Stomach (tissue), 9 donors: ENCODE data around the gene VCP. TPM values are rescaled to one million over a fixed set of nuclear protein-coding genes. Genes with fewer than 3 reads are reported as not detected.

Experiments
- DNase-seq, 2 donors: peaks; one replicate each; pipeline versions ENCODE4 v3.0.0 to v3.0.0-alpha.2; 2013 to 2019
- H3K27ac ChIP-seq, 5 donors: fragments of 200-600 bp in 4 of 5; sonication (generic) in 4 of 5; one replicate each; pipeline ENCODE4 v1.5.1; 2013 to 2019; ENCODE audit warnings: mild to moderate bottlenecking in 1 of 5, moderate library complexity in 1 of 5
- H3K27me3 ChIP-seq, 3 donors: fragments of 200-600 bp; sonication (generic); one replicate each; pipeline ENCODE4 v1.5.1; 2017 to 2019; ENCODE audit warnings: mixed run types in 1 of 3
- H3K36me3 ChIP-seq, 4 donors: fragments of 200-600 bp; sonication (generic); 1 replicate in 3 of 4; 2 replicates in 1 of 4; pipeline ENCODE4 v1.5.1; 2016 to 2019
- H3K4me1 ChIP-seq, 4 donors: fragments of 200-600 bp; sonication (generic); one replicate each; pipeline ENCODE4 v1.5.1; 2016 to 2019
- H3K4me3 ChIP-seq, 4 donors: fragments of 200-600 bp; sonication (generic) in 3 of 4; one replicate each; pipeline ENCODE4 v1.5.1; 2016 to 2019; ENCODE audit warnings: mild to moderate bottlenecking in 1 of 4
- H3K9me3 ChIP-seq, 4 donors: fragments of 200-600 bp; sonication (generic); one replicate each; pipeline ENCODE4 v1.5.1; 2016 to 2019
- EP300 ChIP-seq: sonication (generic); formaldehyde crosslinking; IDR thresholded peaks from one replicate; pipeline ENCODE4 v1.6.1; 2017; ENCODE audit warnings: antibody characterized with exemption
- POLR2A ChIP-seq, 4 donors: fragments of 450-650 bp; IDR thresholded peaks; one replicate each; pipeline ENCODE4 v1.6.1; 2016; ENCODE audit warnings: antibody characterized with exemption in 4 of 4, control low read depth in 2 of 4, mild to moderate bottlenecking in 1 of 4, moderate library complexity in 1 of 4
- POLR2AphosphoS5 ChIP-seq, 3 donors: sonication (generic); formaldehyde crosslinking; IDR thresholded peaks; one replicate each; pipeline ENCODE4 v1.6.1; 2016; ENCODE audit warnings: antibody characterized with exemption in 3 of 3
- WGBS, 5 donors: extraction: QIAGEN DNeasy Blood & Tissue Kit in 3 of 5; methylation state at CpG; one replicate each; pipeline versions ENCODE4 v1.1.5 to v1.1.7; 2013 to 2018; 5-methylcytosine and 5-hydroxymethylcytosine counted together
- intact Hi-C: fragments of 100-400 bp; cut with DNase I; formaldehyde crosslinking; loops from one replicate; pipeline ENCODE4 v1.15.1; 2023; ENCODE audit warnings: low total_unique reads
- polyA plus RNA-seq, 3 donors: library from polyadenylated mRNA; stranded (reverse); fragments of 200-250 nt; gene quantifications; one replicate each; pipeline ENCODE4 v1.2.3, GENCODE V29; 2013
- total RNA-seq, 5 donors: library from RNA; depleted of rRNA; stranded (reverse); fragments of >200 nt; gene quantifications; one replicate each; pipeline versions ENCODE4 v1.1.0 to v1.2.3, GENCODE V29; 2014 to 2016
- TF ChIP-seq, protein P1 (sequence below), 7 experiments: fragments of 450-650 bp in 4 of 7; fragments of 200-600 bp in 3 of 7; sonication (generic) in 3 of 7; IDR thresholded peaks; one replicate each; pipeline ENCODE4 v1.5.1; 2016 to 2019; ENCODE audit warnings: antibody characterized with exemption in 7 of 7, control low read depth in 2 of 7, mild to moderate bottlenecking in 1 of 7
- donor health status: healthy with polysubstance abuse.
- donor health status: Bipolar disorder and iron deficiency.
- donor health status: healthy.

The VCP gene
- total and polyA plus RNA-seq, 8 donors = 53.2 to 238 (median 113) TPM

DNA sequence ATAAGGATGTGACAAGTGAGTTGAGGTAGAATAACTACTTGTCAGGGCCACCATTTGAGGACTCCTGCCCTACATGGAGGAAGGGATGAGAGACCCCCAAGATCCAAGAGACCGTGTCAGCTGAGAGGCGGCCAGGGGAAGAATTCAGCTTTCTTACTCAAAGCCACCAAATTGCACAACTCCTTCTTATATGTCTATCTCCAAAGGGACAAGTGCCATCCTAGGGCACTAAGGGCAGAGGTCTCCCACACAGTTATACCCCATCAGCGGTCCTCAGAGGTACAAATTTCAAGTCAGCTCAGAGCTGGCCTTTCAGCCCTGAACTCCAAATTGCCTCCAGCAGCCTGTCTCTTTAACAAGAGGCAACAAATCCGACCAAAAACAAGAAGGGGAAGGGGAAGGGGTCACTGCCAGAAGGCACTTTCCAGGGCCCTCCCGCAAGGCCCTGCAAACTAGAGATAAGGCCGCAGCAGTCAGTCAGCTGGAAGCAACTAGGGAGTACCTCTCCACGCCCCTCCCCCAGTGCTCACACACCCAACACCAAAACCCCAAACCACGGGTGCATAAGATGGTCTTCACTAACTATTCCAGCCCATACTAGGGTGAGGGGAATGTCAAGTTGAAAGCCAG is 36.6 kb upstream of the VCP start:
- intact Hi-C loops = no loop called here
- DNase-seq = no peak
- Histone ChIP-seq H3K36me3 (peaks cover 35 to 48% (median 45%) of the 10 kb centered on the region in 4 donors), H3K9me3 (no peaks in the 10 kb centered on the region), H3K4me1 (peaks cover 28 to 56% (median 44%) of the 10 kb centered on the region in 4 donors), H3K4me3 (no peak overlapping the region), H3K27ac (peak overlapping the region in 2 of 5 donors; percentile 7 to 95), H3K27me3 (no peaks in the 10 kb centered on the region)
- WGBS, 5 donors = 51 to 62% (median 58%) methylated on average over 7 to 8 of the region's 8 CpGs
- TF ChIP-seq, protein P1, sequence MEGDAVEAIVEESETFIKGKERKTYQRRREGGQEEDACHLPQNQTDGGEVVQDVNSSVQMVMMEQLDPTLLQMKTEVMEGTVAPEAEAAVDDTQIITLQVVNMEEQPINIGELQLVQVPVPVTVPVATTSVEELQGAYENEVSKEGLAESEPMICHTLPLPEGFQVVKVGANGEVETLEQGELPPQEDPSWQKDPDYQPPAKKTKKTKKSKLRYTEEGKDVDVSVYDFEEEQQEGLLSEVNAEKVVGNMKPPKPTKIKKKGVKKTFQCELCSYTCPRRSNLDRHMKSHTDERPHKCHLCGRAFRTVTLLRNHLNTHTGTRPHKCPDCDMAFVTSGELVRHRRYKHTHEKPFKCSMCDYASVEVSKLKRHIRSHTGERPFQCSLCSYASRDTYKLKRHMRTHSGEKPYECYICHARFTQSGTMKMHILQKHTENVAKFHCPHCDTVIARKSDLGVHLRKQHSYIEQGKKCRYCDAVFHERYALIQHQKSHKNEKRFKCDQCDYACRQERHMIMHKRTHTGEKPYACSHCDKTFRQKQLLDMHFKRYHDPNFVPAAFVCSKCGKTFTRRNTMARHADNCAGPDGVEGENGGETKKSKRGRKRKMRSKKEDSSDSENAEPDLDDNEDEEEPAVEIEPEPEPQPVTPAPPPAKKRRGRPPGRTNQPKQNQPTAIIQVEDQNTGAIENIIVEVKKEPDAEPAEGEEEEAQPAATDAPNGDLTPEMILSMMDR (IDR thresholded peaks at IDR 0.05) = no peak
- TF ChIP-seq POLR2A (IDR thresholded peaks at IDR 0.05) (no peak), EP300 (no peak), POLR2AphosphoS5 (IDR thresholded peaks at IDR 0.05) (no peak)

DNA sequence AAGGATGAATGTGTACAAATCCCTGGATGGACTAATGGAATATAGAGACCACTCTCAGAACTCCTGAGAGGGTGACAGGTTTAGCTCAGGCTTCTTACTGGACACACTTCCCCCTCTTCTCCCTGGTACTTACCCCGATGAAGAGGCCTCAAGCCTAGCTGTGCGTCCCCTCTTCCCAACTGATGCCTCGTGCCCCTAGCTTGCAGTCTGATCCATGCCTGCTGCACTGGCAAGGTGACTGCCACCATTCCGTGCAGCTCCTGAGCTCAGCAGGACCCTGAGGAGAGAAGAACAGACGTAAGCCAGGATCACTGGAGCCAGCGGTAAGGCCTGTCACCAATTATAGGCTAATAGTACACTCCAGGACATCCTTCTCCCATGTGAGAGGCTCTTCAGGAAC is 36.0 kb upstream of the VCP start:
- peaks cover 35 to 48% (median 45%) of the 10 kb centered on the region in 4 donors for H3K36me3 ChIP-seq
- peak overlapping the region in 1 of 5 donors; percentile 7 for H3K27ac ChIP-seq
- TF ChIP-seq POLR2A (IDR thresholded peaks at IDR 0.05) = no peak
- no peak for TF ChIP-seq EP300
- TF ChIP-seq, protein P1 (IDR thresholded peaks at IDR 0.05) = no peak
- TF ChIP-seq POLR2AphosphoS5 (IDR thresholded peaks at IDR 0.05) = no peak
- intact Hi-C loops = no loop called here
- H3K4me1 ChIP-seq = peaks cover 28 to 56% (median 44%) of the 10 kb centered on the region in 4 donors
- peak in 1 of 2 donors; percentile 11 for DNase-seq
- H3K4me3 ChIP-seq = no peak overlapping the region
- no peaks in the 10 kb centered on the region for H3K9me3 ChIP-seq
- H3K27me3 ChIP-seq = no peaks in the 10 kb centered on the region
- WGBS, 5 donors = 94 to 97% (median 95%) methylated on average over 6 of the region's 6 CpGs

DNA sequence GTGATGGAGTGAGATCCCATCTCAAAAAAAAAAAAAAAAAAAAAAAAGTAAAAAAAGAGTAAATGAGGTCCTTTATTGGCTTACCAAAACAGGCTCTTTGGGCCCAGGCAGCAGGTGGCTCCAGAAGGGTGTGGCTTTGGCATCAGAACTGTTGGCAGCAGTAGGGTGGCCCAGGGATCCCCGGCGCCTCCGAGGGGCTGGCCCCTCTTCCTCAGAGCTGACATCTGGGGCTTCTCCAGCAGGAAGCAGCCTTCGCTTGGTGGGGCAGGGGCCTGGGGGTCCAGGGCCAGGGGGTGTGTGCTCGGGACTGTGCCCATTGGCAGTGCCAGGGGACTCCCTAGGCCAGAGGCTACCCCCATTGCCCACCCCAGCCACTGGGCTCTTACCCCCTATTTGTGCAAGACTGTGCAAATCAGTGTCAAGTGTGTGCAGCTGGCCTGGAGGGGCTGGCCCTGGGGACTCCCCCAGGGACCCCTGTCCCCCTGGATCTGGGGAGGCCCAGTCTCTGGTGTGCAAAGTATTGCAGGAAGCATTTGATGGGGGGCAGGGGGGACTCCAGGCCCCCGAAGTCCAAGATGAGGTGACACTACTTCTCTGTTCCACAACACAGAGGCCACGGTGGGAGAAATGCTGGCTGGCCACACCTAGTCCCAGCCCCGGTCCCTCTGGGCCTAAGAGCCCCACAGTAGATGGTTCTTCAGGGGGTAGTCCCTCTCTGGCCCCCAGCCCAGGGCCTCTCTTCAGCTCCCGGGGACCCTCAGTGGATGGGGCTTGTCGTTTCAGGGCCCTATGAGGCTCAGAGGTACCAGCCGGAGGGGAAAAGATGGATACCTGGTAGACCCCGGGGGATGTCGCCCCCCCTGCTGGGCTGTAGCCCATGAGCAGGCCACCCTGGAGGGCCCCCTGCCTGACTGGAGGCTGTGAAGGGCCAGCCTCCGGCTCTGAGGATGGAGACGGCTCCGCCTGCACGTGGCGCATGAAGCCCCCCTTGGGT is 35.2 kb upstream of the VCP start:
- DNase-seq = no peak
- intact Hi-C loops = no loop called here
- H3K36me3 ChIP-seq = peaks cover 35 to 48% (median 45%) of the 10 kb centered on the region in 4 donors

DNA sequence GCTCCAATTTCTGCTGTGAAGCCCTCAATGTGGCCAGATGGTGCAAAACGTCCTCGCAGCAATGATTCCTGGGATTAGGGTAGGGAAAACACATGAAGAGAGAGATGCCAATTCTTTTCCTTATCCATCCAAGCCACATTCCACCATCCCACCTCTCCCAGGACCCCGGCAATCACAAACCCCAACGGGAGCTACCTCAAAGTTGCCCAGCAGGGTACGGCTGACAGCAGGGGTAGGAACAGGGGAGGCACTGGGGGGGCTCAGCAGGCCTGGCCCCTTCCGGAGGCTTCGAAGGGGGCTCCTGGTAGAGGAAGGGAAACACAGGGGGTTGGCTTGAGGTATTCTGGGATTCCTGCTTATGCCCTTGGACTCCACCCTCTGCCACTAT is 33.9 kb upstream of the VCP start:
- Histone ChIP-seq H3K9me3 (no peaks in the 10 kb centered on the region), H3K27me3 (no peaks in the 10 kb centered on the region), H3K27ac (no peak overlapping the region), H3K4me1 (peaks cover 28 to 53% (median 42%) of the 10 kb centered on the region in 4 donors), H3K4me3 (no peak overlapping the region), H3K36me3 (peaks cover 35 to 52% (median 48%) of the 10 kb centered on the region in 4 donors)
- intact Hi-C loops = no loop called here
- DNase-seq = no peak
- TF ChIP-seq POLR2AphosphoS5 (IDR thresholded peaks at IDR 0.05) (no peak), EP300 (no peak)
- TF ChIP-seq, protein P1 (IDR thresholded peaks at IDR 0.05) = no peak
- 82 to 93% (median 91%) methylated on average over 5 to 7 of the region's 7 CpGs for WGBS, 5 donors

More for the DNA sequence above, 35.2 kb upstream of the VCP start:
- 80 to 85% (median 81%) methylated on average over 13 to 18 of the region's 18 CpGs for WGBS, 5 donors
- H3K9me3 ChIP-seq = no peaks in the 10 kb centered on the region
- TF ChIP-seq POLR2A (IDR thresholded peaks at IDR 0.05) (no peak), EP300 (no peak), POLR2AphosphoS5 (IDR thresholded peaks at IDR 0.05) (no peak)
- TF ChIP-seq, protein P1 (IDR thresholded peaks at IDR 0.05) = no peak
- H3K4me1 ChIP-seq = peaks cover 27 to 51% (median 39%) of the 10 kb centered on the region in 4 donors
- no peak overlapping the region for H3K4me3 ChIP-seq
- no peak overlapping the region for H3K27ac ChIP-seq
- H3K27me3 ChIP-seq = no peaks in the 10 kb centered on the region
